Gastroesophageal sphincter (tissue), 3 donors: ENCODE data around the gene CUBN.

Experiments used
- EP300 ChIP-seq: sonication (generic); formaldehyde crosslinking; IDR thresholded peaks from one replicate; pipeline ENCODE4 v1.6.1; 2017; ENCODE audit warnings: antibody characterized with exemption, mild to moderate bottlenecking
- POLR2A ChIP-seq, 2 donors: fragments of 450-650 bp; IDR thresholded peaks; one replicate each; pipeline ENCODE4 v1.6.1; 2017; ENCODE audit warnings: antibody characterized with exemption in 2 of 2, mild to moderate bottlenecking in 2 of 2, moderate library complexity in 1 of 2
- POLR2AphosphoS5 ChIP-seq: sonication (generic); formaldehyde crosslinking; IDR thresholded peaks from one replicate; pipeline ENCODE4 v1.6.1; 2017; ENCODE audit warnings: antibody characterized with exemption
- TF ChIP-seq, protein P1 (sequence below), 4 experiments: fragments of 200-600 bp in 2 of 4; fragments of 450-650 bp in 2 of 4; sonication (generic) in 1 of 4; IDR thresholded peaks; one replicate each; pipeline ENCODE4 v1.5.1; 2017 to 2019; ENCODE audit warnings: antibody characterized with exemption in 4 of 4, mild to moderate bottlenecking in 2 of 4, moderate library complexity in 2 of 4

DNA sequence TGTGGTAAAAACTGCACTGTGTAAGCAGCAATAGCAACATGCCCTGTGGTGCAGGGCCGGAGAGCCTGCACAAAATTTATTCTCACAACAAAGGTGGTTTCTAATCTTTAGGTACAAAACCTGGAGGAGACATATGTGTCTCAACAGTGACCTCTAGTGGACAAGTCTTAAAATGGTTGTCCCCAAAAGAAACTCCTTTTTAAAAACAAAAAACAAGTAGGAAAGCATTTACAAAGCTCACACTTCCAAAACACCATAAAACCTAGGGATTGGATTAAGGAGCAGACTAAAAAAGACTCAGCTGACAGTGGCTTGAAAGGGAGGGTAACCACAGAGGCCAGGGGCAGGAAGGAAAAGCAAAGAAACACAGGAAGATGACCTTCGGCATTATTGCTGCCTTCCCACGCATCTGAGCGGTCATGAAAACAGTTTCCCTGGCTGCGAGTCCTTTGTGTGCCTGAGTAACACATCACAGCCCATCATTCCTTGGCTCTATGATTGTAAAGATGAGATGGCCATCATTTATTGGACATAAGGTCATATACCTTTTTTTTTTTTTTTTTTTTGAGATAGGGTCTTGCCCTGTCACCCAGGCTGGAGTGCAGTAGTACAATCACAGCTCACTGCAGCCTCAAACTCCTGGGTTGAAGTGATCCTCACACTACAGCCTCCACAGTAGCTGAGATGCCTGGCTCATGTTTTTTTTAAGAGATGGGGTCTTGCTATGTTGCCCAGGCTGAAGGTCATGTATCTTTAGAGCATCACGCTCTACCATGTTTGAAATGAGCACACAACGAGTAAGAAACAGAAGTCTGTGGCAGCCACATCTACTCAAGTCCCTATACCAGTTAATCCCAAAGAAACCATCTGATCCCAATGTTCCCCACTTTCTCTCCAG, 351.9 kb downstream of the CUBN start:
- no peak for TF ChIP-seq POLR2A (IDR thresholded peaks at IDR 0.05)
- TF ChIP-seq, protein P1, sequence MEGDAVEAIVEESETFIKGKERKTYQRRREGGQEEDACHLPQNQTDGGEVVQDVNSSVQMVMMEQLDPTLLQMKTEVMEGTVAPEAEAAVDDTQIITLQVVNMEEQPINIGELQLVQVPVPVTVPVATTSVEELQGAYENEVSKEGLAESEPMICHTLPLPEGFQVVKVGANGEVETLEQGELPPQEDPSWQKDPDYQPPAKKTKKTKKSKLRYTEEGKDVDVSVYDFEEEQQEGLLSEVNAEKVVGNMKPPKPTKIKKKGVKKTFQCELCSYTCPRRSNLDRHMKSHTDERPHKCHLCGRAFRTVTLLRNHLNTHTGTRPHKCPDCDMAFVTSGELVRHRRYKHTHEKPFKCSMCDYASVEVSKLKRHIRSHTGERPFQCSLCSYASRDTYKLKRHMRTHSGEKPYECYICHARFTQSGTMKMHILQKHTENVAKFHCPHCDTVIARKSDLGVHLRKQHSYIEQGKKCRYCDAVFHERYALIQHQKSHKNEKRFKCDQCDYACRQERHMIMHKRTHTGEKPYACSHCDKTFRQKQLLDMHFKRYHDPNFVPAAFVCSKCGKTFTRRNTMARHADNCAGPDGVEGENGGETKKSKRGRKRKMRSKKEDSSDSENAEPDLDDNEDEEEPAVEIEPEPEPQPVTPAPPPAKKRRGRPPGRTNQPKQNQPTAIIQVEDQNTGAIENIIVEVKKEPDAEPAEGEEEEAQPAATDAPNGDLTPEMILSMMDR (IDR thresholded peaks at IDR 0.05) = peak; percentile 56 to 73 (median 64)
- no peak for TF ChIP-seq EP300
- no peak for TF ChIP-seq POLR2AphosphoS5
